Measurements from ENCODE around the gene SMG6. TPM values are rescaled to one million over a fixed set of nuclear protein-coding genes. Genes with fewer than 3 reads are reported as not detected.
A peak's percentile ranks its signal among the peaks of the same experiment; 100 is the strongest.

The SMG6 gene
- total RNA-seq, 1 experiment from 2014 or later, result 28.6 TPM

GRCh38 chr17:2057760-2058585, 245.6 kb downstream of the SMG6 start:
- no CpG with 5 or more reads among the region's 98 CpGs for WGBS (ENCODE audit: extremely low coverage, insufficient read length, low lambda C conversion rate)
- peak overlapping the region in 1 of 2 experiments; percentile 44; a peak in 1 of 5 replicates for H3K4me3 Mint-ChIP-seq

More at GRCh38 chr17:2057760-2058585, 245.6 kb downstream of the SMG6 start:
- Histone ChIP-seq H2BK5ac (ENCODE audit: insufficient read length, low read length) (no peak overlapping the region), H3T11ph (ENCODE audit: low read length) (no peak overlapping the region), H3K4ac (ENCODE audit: low read depth, low read length) (no peak overlapping the region), H4K8ac (replicated peaks; ENCODE audit: insufficient read length, low read depth, low read length) (no peak overlapping the region), H3K4me2 (ENCODE audit: insufficient read depth, insufficient read length, low read length) (peak overlapping the region; percentile 9), H3K56ac (ENCODE audit: insufficient read length, low read depth, low read length) (no peak overlapping the region), H4K5ac (ENCODE audit: insufficient read length, low read depth, low read length) (no peak overlapping the region), H2BK12ac (ENCODE audit: insufficient read length, low read depth, low read length) (no peak overlapping the region), H3K27ac (ENCODE audit: insufficient read length, low read depth, low read length) (no peak overlapping the region), H3K4me1 (ENCODE audit: insufficient read depth, low read length) (peaks cover 2% of the 10 kb centered on the region; the same call in 1 of the 2 replicates), H3K23ac (ENCODE audit: insufficient read length, low read depth, low read length) (no peak overlapping the region), H3K79me2 (ENCODE audit: insufficient read depth, low read length) (no peaks in the 10 kb centered on the region), H3K9me3 (ENCODE audit: control insufficient read depth, low read depth, low read length) (no peaks in the 10 kb centered on the region), H4K91ac (ENCODE audit: insufficient read length, low read depth, low read length) (no peak overlapping the region), H2BK15ac (ENCODE audit: low read depth, low read length) (no peak overlapping the region), H3K14ac (ENCODE audit: insufficient read depth, low read length) (no peak overlapping the region), H3K79me1 (ENCODE audit: insufficient read depth, low read depth, low read length, poor library complexity, severe bottlenecking) (no peaks in the 10 kb centered on the region), H3K23me2 (ENCODE audit: insufficient read length, low read depth, low read length, poor library complexity, severe bottlenecking) (peaks cover 9% of the 10 kb centered on the region), H3K18ac (ENCODE audit: insufficient read length, low read depth, low read length) (no peak overlapping the region), H3K9ac (ENCODE audit: extremely low read depth, insufficient read length, low read length) (no peak overlapping the region), H3K27me3 (ENCODE audit: insufficient read depth, low read length) (peaks cover 45% of the 10 kb centered on the region), H2AFZ (ENCODE audit: low read length) (no peak overlapping the region), H2BK20ac (ENCODE audit: low read depth, low read length, poor library complexity, severe bottlenecking) (no peak overlapping the region), H2BK120ac (ENCODE audit: low read depth, low read length, poor library complexity, severe bottlenecking) (no peak overlapping the region), H4K20me1 (ENCODE audit: control insufficient read depth, insufficient read depth, insufficient read length) (peaks cover 4% of the 10 kb centered on the region), H2AK5ac (ENCODE audit: insufficient read length, low read length) (no peak overlapping the region)
- Mint-ChIP-seq H3K4me1 (peaks cover 16 to 28% of the 10 kb centered on the region in 2 experiments), H3K36me3 (ENCODE audit: insufficient read depth in 1 of 3, low read depth in 3 of 3) (peaks cover 0 to 10% (median 5%) of the 10 kb centered on the region in 3 experiments; a peak in 5 of 7 replicates), H3K27me3 (ENCODE audit: low read depth) (peaks cover 65% of the 10 kb centered on the region), H3K9me3 (no peaks in the 10 kb centered on the region), H3K27ac (no peak overlapping the region)
- TF ChIP-seq CTCF (conservative IDR thresholded peaks at IDR 0.05), result no peak
- peak; percentile 69 for DNase-seq
